Hindlimb muscle (tissue), 1 donor: ENCODE measurements around the gene DYNLT2. TPM values are rescaled to one million over a fixed set of nuclear protein-coding genes. Genes with fewer than 3 reads are reported as not detected.

ENCODE experiments used
- DNase-seq: peaks from one replicate; pipeline ENCODE4 v3.0.0-alpha.2; 2013
- polyA plus RNA-seq: library from polyadenylated mRNA; unstranded; fragments of 120-200 nt; gene quantifications from one replicate; pipeline ENCODE4 v1.2.1, GENCODE V29; 2013; ENCODE audit not compliant: insufficient read length

The DYNLT2 gene
- polyA plus RNA-seq = 2.2 TPM

- peak; percentile 96 for DNase-seq
These were observed at the start of gene DYNLT2, which contains the start of gene ERMARD for GRCh38 chr6:169751242-169752073. DYNLT2 (minus strand) TSS chr6:169751572; CDS start chr6:169751458, 114 bp downstream. ERMARD (plus strand) TSS chr6:169751622; CDS start chr6:169751658, 36 bp downstream.

- DNase-seq = no peak
These were observed 49.5 kb upstream of the DYNLT2 start for GRCh38 chr6:169800668-169801395.

GRCh38 chr6:169800116-169800667 is 48.8 kb upstream of the DYNLT2 start:
- no peak for DNase-seq

GRCh38 chr6:169799474-169799926 is 48.1 kb upstream of the DYNLT2 start:
- DNase-seq = no peak

- DNase-seq = no peak
These were observed 47.5 kb upstream of the DYNLT2 start for GRCh38 chr6:169798764-169799473.

GRCh38 chr6:169795196-169795595 is 43.8 kb upstream of the DYNLT2 start:
- no peak for DNase-seq

- DNase-seq = no peak
These were observed 43.1 kb upstream of the DYNLT2 start for GRCh38 chr6:169794317-169795055.

- DNase-seq = no peak
These were observed 42.0 kb upstream of the DYNLT2 start for GRCh38 chr6:169793408-169793807.

GRCh38 chr6:169792306-169793015 is 41.1 kb upstream of the DYNLT2 start:
- DNase-seq = no peak

GRCh38 chr6:169791721-169792131 is 40.4 kb upstream of the DYNLT2 start:
- DNase-seq = no peak

GRCh38 chr6:169789944-169790927 is 38.9 kb upstream of the DYNLT2 start:
- peak; percentile 85 for DNase-seq

GRCh38 chr6:169789146-169789943 is 38.0 kb upstream of the DYNLT2 start:
- no peak for DNase-seq

- DNase-seq = no peak
These were observed 37.4 kb upstream of the DYNLT2 start for GRCh38 chr6:169788809-169789145.

- DNase-seq = no peak
These were observed 36.4 kb upstream of the DYNLT2 start for GRCh38 chr6:169787797-169788196.

GRCh38 chr6:169786349-169786748 is 35.0 kb upstream of the DYNLT2 start:
- DNase-seq = no peak

- DNase-seq = no peak
These were observed 34.2 kb upstream of the DYNLT2 start for GRCh38 chr6:169785566-169785965.

GRCh38 chr6:169784821-169785340 is 33.5 kb upstream of the DYNLT2 start:
- no peak for DNase-seq

GRCh38 chr6:169783971-169784820 is 32.8 kb upstream of the DYNLT2 start:
- no peak for DNase-seq
